Fibroblast of the conjunctiva (primary cell): ENCODE results near the gene HRH1.
"Not testable (repeated sequence)": the region's sequence is repeated elsewhere in the genome, so short reads cannot be mapped to it uniquely, and the experiment has no call there.

Source experiments
- DNase-seq: peaks from one replicate; pipeline ENCODE4 v3.0.0-alpha.2; 2010; ENCODE audit warnings: low read depth

Gene HRH1, protein sequence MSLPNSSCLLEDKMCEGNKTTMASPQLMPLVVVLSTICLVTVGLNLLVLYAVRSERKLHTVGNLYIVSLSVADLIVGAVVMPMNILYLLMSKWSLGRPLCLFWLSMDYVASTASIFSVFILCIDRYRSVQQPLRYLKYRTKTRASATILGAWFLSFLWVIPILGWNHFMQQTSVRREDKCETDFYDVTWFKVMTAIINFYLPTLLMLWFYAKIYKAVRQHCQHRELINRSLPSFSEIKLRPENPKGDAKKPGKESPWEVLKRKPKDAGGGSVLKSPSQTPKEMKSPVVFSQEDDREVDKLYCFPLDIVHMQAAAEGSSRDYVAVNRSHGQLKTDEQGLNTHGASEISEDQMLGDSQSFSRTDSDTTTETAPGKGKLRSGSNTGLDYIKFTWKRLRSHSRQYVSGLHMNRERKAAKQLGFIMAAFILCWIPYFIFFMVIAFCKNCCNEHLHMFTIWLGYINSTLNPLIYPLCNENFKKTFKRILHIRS

GRCh38 chr3:11154036-11154952, at the start of gene HRH1:
HRH1 (plus strand) TSS chr3:11154493; CDS start chr3:11259038, 104,545 bp downstream.
- DNase-seq, result no peak

- DNase-seq, result not testable (repeated sequence)
These were observed 41.0 kb upstream of the HRH1 start for GRCh38 chr3:11113316-11113715.

- no peak for DNase-seq
These were observed 38.7 kb upstream of the HRH1 start for GRCh38 chr3:11115548-11115947.

DNA sequence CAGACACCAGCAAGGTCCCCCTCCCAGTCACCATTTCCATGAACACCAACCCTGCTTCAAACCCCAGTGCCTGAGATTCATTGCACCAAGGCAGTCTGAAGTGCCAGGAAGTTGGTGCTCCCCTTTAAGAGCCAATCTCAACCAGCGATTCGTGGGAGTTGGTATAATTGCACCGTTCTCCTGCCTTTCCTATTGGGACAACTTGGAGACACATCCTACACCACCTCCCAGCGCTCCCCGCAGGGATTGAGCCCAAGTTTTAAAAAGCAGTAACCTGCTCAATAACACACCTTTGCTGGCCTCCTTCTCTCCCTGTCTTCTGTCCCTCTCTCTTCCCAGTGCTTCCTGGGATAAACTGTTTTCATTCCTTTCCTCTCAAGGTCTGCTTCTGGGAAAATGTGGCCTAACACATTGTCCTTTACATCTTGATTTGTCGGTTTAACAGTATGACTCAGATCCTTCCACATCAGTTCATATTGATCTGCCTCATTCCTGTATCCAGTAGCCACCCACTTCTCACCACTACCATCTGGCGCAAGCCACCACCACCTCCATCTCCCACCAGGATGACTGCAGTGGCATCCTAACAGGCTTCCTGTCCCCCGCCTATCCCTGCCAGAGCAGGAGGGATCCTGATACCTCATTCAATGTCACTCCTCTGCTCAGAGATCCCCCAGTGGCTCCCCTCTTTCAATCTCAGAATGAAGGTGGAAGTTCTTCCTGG, 37.8 kb upstream of the HRH1 start:
- no peak for DNase-seq

GRCh38 chr3:11117591-11117990, 36.7 kb upstream of the HRH1 start:
- DNase-seq, result no peak

DNA sequence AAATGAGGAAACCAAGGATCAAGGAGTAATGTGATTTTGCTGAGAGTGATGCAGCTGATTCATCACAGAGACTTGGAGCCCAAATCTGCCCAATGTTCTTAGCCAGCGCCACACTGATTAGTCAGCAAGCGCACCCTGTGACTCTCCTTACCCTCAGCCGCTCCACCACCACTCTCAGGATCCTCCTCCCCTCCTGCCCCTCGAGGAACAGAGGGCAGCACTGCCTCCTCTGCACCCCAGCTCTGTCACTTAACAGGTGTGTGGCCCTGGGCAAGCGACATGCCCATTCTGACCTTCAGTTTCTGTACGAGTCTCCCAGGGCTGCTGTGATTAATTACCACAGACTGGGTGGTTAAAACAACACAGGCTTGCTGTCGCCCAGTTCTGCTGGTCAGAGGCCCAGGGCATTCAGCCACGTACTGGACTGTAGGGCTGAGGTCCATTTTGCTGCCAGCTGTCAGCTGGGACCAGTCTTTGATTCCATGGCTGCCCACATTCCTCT, 36.1 kb upstream of the HRH1 start:
- DNase-seq, result peak; percentile 23

- no peak for DNase-seq
These were observed 34.0 kb upstream of the HRH1 start for GRCh38 chr3:11120091-11120805.

DNA sequence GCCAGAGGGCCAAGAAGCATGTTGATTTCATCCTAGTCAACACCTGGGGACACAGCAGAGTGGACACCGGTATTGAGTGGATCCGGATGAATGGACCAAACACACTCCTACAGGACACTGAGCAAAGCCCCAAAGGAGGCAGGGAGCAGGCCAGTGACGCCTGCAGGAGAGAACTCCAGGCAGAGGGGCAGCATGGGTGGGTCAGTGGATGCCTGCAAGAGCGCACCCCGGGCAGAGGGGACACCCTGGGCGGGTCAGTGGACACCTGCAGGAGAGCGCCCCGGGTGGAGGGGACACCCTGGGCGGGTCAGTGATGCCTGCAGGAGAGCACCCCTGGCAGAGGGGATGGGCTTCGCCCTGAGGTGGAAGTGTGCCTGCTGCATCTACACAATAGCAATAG, 27.6 kb upstream of the HRH1 start:
- no peak for DNase-seq

GRCh38 chr3:11128682-11129632, 25.3 kb upstream of the HRH1 start:
- no peak for DNase-seq

DNA sequence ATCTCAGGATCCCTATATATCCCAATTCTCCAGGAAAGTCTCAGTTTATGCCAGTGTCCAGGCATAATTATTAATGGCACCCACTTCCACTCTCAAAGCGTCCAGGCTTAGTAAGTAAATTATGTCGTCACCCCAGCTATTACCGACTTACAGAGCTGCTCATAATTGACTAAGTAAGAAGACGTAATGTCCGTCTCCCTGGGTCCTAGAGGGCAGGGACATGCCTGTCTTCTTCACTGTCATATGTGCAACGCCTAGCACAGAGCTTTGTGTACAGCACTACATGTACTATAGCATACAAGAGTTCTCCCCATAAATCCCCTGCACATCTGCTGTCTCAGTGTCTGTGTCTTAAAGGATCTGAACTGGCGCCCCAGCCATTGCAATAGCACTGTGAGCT, 23.9 kb upstream of the HRH1 start:
- no peak for DNase-seq

DNA sequence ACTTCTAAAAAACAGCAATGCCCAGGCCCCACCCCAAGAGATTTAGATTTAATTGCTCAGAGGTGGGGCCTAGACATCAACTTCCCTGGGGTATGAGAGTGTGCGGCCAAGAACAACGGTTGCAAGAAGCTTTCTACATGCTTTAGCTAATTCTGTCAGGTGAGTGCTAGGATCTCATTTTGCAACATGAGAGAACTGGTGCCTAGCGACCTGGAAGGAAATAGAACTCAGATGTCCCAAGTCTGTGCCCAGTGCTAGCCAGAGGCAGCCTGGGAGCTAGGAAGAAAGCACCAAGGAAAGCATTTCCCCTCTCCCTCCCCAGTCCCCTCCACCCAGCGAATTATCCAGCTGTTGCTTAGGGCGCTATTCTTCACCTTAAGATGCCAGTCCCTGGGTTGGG, 22.9 kb upstream of the HRH1 start:
- DNase-seq, result no peak

DNA sequence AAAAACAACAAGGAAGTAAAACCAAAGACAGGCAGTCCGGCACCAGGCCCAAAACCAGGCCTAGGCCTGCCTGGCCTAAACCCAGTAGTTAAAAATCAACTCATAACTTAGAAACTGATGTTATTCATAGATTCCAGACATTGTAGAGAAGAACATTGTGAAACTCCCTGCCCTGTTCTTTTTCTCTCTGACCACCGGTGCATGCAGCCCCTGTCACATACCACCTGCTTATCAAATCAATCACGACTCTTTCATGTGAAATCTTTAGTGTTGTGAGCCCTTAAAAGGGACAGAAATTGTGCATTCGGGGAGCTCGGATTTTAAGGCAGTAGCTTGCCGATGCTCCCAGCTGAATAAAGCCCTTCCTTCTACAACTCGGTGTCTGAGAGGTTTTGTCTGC, 22.4 kb upstream of the HRH1 start:
- not testable (repeated sequence) for DNase-seq

DNA sequence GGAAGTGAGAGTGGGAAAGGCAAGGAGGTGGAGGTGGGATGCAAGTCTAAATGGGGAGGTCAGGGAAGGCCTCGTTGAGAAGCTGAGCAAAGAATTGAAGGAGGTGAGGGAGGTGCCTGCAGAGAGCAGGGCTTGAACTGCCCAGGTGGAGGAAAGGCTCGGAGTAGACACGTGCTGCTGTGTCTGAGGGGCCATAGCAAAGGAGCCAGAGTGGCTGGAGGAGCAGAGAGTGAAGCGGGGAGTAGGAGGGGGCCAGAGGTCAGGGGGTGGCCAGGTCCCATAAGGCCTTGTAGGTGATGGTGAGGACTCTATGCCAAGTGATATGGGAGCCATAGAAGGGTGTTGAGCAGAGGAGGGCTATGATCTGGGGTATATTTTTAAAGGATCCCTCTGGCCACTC, 21.4 kb upstream of the HRH1 start:
- DNase-seq, result no peak

- no peak for DNase-seq
These were observed 19.5 kb upstream of the HRH1 start for GRCh38 chr3:11134794-11135193.

- no peak for DNase-seq
These were observed 18.2 kb upstream of the HRH1 start for GRCh38 chr3:11136116-11136515.

DNA sequence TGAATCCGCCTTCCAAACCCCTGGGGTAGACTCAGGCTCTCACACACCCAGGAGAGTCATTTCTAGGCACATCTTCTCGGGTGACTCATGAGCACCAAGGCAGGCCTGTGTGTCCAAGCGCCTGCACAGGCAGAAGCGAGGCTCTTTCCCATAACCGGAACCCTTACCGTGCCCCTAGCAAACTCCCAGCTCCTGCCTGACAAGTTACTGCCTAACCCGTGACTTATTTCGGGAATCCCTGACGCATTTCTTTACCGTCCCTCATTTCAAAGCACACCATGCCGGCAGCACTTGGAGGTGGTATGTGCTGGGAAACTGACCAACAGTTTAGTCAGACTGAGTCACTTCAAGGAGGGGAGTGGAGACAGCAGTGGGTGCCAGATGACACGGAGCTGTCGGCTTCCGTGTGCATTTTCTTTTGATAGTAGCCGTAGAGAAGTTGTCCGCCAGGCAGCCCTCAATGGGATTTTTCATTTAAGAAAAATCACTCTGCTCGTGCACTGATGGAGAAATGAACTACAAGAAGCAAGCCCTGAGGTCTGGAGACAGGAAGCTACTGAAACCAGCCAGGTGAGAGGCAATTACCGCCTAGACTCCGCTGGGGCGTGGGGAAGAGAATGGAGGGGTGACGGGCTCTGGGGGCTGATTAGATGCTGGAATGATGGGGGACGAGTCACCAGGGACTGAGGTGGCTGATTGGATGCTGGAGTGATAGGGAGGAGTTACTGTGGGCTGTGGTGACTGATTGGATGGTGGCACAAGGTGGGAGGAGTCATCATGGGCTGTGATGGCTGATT, 17.3 kb upstream of the HRH1 start:
- peak; percentile 99 for DNase-seq

GRCh38 chr3:11137627-11137959, 16.7 kb upstream of the HRH1 start:
- DNase-seq, result no peak

DNA sequence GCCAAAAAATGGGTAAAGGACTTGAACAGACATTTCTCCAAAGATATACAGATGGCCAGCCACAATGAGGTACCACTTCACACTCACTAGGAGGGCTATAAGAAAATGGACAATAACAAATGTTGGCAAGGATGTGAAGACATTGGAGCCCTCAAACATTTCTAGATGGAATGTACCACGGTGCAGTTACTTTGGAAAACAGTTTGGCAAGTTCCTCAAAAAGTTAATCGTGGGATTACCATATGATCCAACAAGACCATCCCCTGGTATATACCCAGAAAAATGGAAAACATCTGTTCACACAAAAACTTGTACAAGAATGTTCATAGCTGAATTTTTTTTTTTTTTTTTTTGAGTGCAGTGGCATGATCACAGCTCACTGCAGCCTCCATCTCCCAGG, 15.9 kb upstream of the HRH1 start:
- peak; percentile 45 for DNase-seq

DNA sequence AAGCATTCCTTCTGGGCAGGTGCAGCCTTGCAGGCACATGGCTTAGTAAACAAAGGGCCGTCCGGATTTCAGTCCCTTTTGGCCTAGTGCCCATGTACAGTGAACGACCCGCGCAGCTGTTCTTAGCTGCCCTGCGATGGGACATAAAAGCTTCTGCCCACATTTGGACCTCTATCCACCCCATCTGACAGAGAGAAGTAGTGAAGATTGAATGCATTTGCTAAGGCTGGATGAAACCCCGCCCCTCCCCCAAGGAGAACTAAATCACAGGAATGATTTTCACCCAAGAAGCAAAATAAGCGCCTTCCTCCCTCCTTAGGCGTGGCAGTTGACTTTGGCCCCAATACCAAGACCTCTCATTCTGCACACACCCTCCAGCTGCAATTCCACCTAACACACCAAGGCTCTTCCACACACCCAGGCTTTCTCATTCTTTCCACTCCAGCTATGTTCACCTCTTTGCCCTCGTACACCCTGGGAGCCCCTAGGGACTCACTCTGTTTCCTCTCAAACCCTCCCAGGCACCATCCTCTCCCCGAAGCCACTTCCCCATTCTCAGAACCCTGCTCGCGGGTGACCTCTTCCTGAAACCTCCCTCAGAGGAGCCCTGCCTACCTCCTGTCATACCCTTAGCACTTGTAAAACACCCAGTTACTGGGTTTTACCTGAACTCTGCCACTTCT, 14.1 kb upstream of the HRH1 start:
- DNase-seq, result peak; percentile 76
